Neuronal stem cell (in vitro differentiated cells): ENCODE results near the gene AK9.

Source experiments
- DNase-seq: peaks from one replicate; pipeline ENCODE4 v3.0.0-alpha.2; 2013; ENCODE audit warnings: low spot score
- H2AFZ ChIP-seq: one replicate; pipeline ENCODE4 v1.6.1; 2013; ENCODE audit warnings: mild to moderate bottlenecking, low read length, inconsistent platforms
- H2AK5ac ChIP-seq: 2 replicates; pipeline ENCODE4 v1.6.1; 2013; ENCODE audit warnings: low read depth, mild to moderate bottlenecking, inconsistent platforms, low read length, moderate library complexity, mixed read lengths
- H2BK120ac ChIP-seq: 2 replicates; pipeline ENCODE4 v1.6.1; 2013; ENCODE audit warnings: low read depth, mild to moderate bottlenecking, inconsistent platforms, low read length, moderate library complexity, mixed read lengths
- H2BK12ac ChIP-seq: one replicate; pipeline ENCODE4 v1.6.1; 2013; ENCODE audit warnings: low read length, inconsistent platforms
- H2BK15ac ChIP-seq: 2 replicates; pipeline ENCODE4 v1.6.1; 2013; ENCODE audit warnings: mild to moderate bottlenecking, low read length, inconsistent platforms, mixed read lengths
- H2BK5ac ChIP-seq: one replicate; pipeline ENCODE4 v1.6.1; 2013; ENCODE audit warnings: inconsistent platforms, mild to moderate bottlenecking, low read length, moderate library complexity
- H3K14ac ChIP-seq: one replicate; pipeline ENCODE4 v1.6.1; 2013; ENCODE audit warnings: low read length, inconsistent platforms
- H3K18ac ChIP-seq: 2 replicates; pipeline ENCODE4 v1.6.1; 2013; ENCODE audit warnings: low read length, inconsistent platforms
- H3K23ac ChIP-seq: 2 replicates; pipeline ENCODE4 v1.6.1; 2013; ENCODE audit warnings: low read depth, mild to moderate bottlenecking, mixed read lengths, low read length, inconsistent platforms; ENCODE audit not compliant: poor library complexity
- H3K27ac ChIP-seq: replicated peaks from 3 replicates; pipeline ENCODE4 v1.5.1; 2013; ENCODE audit warnings: low read length, inconsistent platforms
- H3K27me3 ChIP-seq, 3 experiments: 2 replicates each; pipeline ENCODE4 v1.6.1; 2013; ENCODE audit warnings: low read length in 3 of 3, mild to moderate bottlenecking in 2 of 3, inconsistent platforms in 1 of 3, low read depth in 1 of 3, mixed read lengths in 1 of 3, moderate library complexity in 1 of 3; ENCODE audit not compliant: control insufficient read depth in 3 of 3, insufficient read depth in 3 of 3
- H3K36me3 ChIP-seq, 2 donors: replicated peaks in 1 of 2; 2 replicates each; pipeline ENCODE4 v1.6.1; 2013; ENCODE audit warnings: low read length in 2 of 2; ENCODE audit not compliant: control insufficient read depth in 2 of 2, insufficient read depth in 2 of 2
- H3K4ac ChIP-seq: 2 replicates; pipeline ENCODE4 v1.6.1; 2013; ENCODE audit warnings: inconsistent platforms, mild to moderate bottlenecking, low read length, moderate library complexity
- H3K4me1 ChIP-seq, 2 donors: 1 replicate in 1 of 2; 2 replicates in 1 of 2; pipeline ENCODE4 v1.6.1; 2013; ENCODE audit warnings: low read length in 2 of 2, low read depth in 1 of 2; ENCODE audit not compliant: control insufficient read depth in 2 of 2, insufficient read depth in 1 of 2
- H3K4me2 ChIP-seq: one replicate; pipeline ENCODE4 v1.6.1; 2013; ENCODE audit warnings: mild to moderate bottlenecking, low read length, inconsistent platforms; ENCODE audit not compliant: insufficient read depth, poor library complexity, severe bottlenecking
- H3K4me3 ChIP-seq, 2 donors: 2 replicates each; pipeline ENCODE4 v1.5.1; 2013; ENCODE audit warnings: low read length in 2 of 2, mild to moderate bottlenecking in 2 of 2, inconsistent platforms in 1 of 2, moderate library complexity in 1 of 2
- H3K79me1 ChIP-seq: one replicate; pipeline ENCODE4 v1.6.1; 2013; ENCODE audit warnings: low read depth, mild to moderate bottlenecking, inconsistent platforms, low read length, moderate library complexity
- H3K9ac ChIP-seq: one replicate; pipeline ENCODE4 v1.6.1; 2013; ENCODE audit warnings: mild to moderate bottlenecking, low read depth, low read length, inconsistent platforms; ENCODE audit not compliant: poor library complexity
- H3K9me3 ChIP-seq, 2 donors: replicated peaks in 1 of 2; 2 replicates each; pipeline versions ENCODE3 to v1.6.1; 2013; ENCODE audit warnings: low read length in 2 of 2, mild to moderate bottlenecking in 2 of 2, inconsistent platforms in 1 of 2, low read depth in 1 of 2, mixed read lengths in 1 of 2, moderate library complexity in 1 of 2; ENCODE audit not compliant: control insufficient read depth in 2 of 2, insufficient read depth in 1 of 2
- H4K8ac ChIP-seq: one replicate; pipeline ENCODE4 v1.6.1; 2013; ENCODE audit warnings: low read depth, mild to moderate bottlenecking, inconsistent platforms, low read length, moderate library complexity
- H4K91ac ChIP-seq: one replicate; pipeline ENCODE4 v1.6.1; 2013; ENCODE audit warnings: low read length, low read depth, mild to moderate bottlenecking, inconsistent platforms; ENCODE audit not compliant: poor library complexity
- WGBS, 2 donors: extraction: QIAGEN DNeasy Blood & Tissue Kit; methylation state at CpG; one replicate each; pipeline ENCODE4 v1.1.7; 2013; ENCODE audit warnings: missing lambda C conversion rate in 2 of 2, mixed read lengths in 1 of 2; ENCODE audit not compliant: insufficient read length in 2 of 2, insufficient replicate concordance in 1 of 2; ENCODE audit errors: extremely low coverage in 2 of 2; 5-methylcytosine and 5-hydroxymethylcytosine counted together

AK9 gene

GRCh38 chr6:109478841-109479624 is 212.0 kb downstream of the AK9 start:
- H3K14ac ChIP-seq: no peak overlapping the region
- H3K27ac ChIP-seq: no peak overlapping the region

DNA sequence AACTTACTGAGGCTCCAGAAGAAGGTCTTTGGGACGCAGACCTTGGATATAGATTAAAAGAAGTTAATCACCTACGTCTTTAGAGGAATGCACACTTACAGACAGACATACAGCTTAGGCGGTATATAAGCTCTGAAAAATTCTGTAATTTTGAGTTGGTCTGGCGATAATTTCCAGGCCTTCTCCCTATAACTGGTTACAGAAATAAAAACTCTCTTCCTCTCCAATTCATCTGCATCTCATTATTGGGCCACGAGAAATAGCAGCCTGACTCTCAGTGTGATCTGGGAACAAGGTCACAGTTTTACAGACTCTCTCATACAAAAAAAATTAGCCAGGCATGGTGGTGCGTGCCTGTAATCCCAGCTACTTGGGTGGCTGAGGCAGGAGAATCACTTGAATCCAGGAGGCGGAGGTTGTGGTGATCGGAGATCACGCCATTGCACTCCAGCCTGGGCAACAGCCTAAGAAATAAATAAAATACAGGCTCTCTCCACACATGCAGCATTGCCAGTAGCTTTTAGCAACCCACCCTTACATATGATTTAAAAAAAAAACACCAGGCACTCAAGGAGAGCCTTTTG is 212.7 kb downstream of the AK9 start:
- no peak overlapping the region for H2BK15ac ChIP-seq
- no peak overlapping the region for H4K8ac ChIP-seq
- H3K4ac ChIP-seq: no peak overlapping the region
- no peak overlapping the region for H2AK5ac ChIP-seq
- H3K4me1 ChIP-seq: peaks cover 0 to 5% of the 10 kb centered on the region in 2 donors
- no peak overlapping the region for H2BK120ac ChIP-seq
- peak overlapping the region; percentile 26 for H3K27ac ChIP-seq
- H3K4me3 ChIP-seq: no peak overlapping the region
- H3K27me3 ChIP-seq: no peaks in the 10 kb centered on the region
- WGBS, 2 donors: no CpG with 5 or more reads among the region's 9 CpGs
- no peak overlapping the region for H4K91ac ChIP-seq
- H3K14ac ChIP-seq: no peak overlapping the region
- H3K23ac ChIP-seq: no peak overlapping the region
- peaks cover 0 to 7% of the 10 kb centered on the region in 2 donors for H3K9me3 ChIP-seq
- H2BK5ac ChIP-seq: no peak overlapping the region
- no peak for DNase-seq
- H3K9ac ChIP-seq: no peak overlapping the region
- H2AFZ ChIP-seq: no peak overlapping the region
- no peaks in the 10 kb centered on the region for H3K79me1 ChIP-seq
- no peak overlapping the region for H3K4me2 ChIP-seq
- no peak overlapping the region for H2BK12ac ChIP-seq
- H3K36me3 ChIP-seq: peaks cover 20 to 80% of the 10 kb centered on the region in 2 donors
- no peak overlapping the region for H3K18ac ChIP-seq

More at GRCh38 chr6:109478841-109479624, 212.0 kb downstream of the AK9 start:
- Histone ChIP-seq H3K23ac (no peak overlapping the region), H3K4me1 (peaks cover 0 to 5% of the 10 kb centered on the region in 2 donors), H2BK120ac (no peak overlapping the region), H3K4ac (no peak overlapping the region), H3K4me2 (no peak overlapping the region), H3K4me3 (no peak overlapping the region), H2AK5ac (no peak overlapping the region), H3K18ac (no peak overlapping the region), H3K9ac (no peak overlapping the region), H3K27me3 (peaks cover 0 to 5% (median 0%) of the 10 kb centered on the region in 3 experiments), H3K9me3 (peaks cover 0 to 7% of the 10 kb centered on the region in 2 donors), H2BK12ac (no peak overlapping the region), H4K8ac (no peak overlapping the region), H2BK15ac (no peak overlapping the region), H3K36me3 (peaks cover 17 to 73% of the 10 kb centered on the region in 2 donors), H3K79me1 (no peaks in the 10 kb centered on the region), H4K91ac (no peak overlapping the region), H2BK5ac (no peak overlapping the region), H2AFZ (no peak overlapping the region)
- WGBS, 2 donors: no CpG with 5 or more reads among the region's 5 CpGs
- DNase-seq: no peak

DNA sequence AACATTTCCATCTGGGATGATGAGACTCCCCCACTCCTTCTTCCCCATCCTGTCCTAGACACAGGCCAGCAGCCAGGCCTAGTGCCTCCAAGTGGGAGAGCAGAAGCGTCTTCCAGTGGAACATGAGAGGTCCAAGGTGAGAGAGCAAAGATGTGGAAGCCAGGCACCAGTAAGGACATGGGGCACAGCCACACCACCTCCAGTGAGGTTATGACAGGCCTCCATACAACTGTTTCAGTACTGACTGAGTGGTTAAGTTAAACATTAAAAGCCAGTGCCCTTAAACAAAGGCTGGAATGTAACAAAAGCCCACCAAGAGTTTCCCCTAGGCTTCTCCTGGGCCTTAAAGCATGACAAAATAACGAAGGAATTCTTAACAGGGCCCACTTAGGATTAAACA is 213.3 kb downstream of the AK9 start:
- Histone ChIP-seq H3K4me2 (no peak overlapping the region), H3K4me1 (peaks cover 0 to 5% of the 10 kb centered on the region in 2 donors), H3K27ac (peak overlapping the region; percentile 52), H3K4me3 (peak overlapping the region in 1 of 2 donors; percentile 11), H4K91ac (no peak overlapping the region), H2AK5ac (no peak overlapping the region), H3K18ac (peak overlapping the region; percentile 12), H3K23ac (no peak overlapping the region), H4K8ac (no peak overlapping the region), H3K79me1 (no peaks in the 10 kb centered on the region), H2BK12ac (no peak overlapping the region), H2AFZ (no peak overlapping the region), H3K9me3 (peaks cover 0 to 7% of the 10 kb centered on the region in 2 donors), H2BK15ac (no peak overlapping the region), H3K27me3 (no peaks in the 10 kb centered on the region), H2BK120ac (no peak overlapping the region), H2BK5ac (no peak overlapping the region), H3K4ac (no peak overlapping the region), H3K14ac (no peak overlapping the region), H3K9ac (no peak overlapping the region), H3K36me3 (peaks cover 24 to 86% of the 10 kb centered on the region in 2 donors)
- no peak for DNase-seq
- no CpG with 5 or more reads among the region's 2 CpGs for WGBS, 2 donors

DNA sequence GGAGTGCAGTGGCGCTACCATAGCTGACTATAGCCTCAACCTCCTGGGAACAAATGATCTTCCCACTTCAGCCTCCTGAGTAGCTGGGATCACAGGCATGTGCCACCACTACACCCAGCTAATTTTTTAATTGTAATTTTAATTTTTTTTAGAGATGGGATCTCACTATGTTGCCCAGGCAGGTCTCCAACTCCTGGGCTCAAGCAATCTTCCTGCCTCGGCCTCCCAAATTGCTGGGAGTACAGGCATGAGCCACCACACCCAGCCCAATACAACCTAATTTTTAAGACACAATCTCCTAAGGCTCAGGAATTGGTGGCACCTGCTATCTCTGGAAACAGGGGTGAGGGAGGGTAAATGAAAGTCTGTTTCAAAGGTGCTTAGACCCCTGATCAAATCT is 213.8 kb downstream of the AK9 start:
- H4K8ac ChIP-seq: no peak overlapping the region
- no peak overlapping the region for H2BK120ac ChIP-seq
- H3K4me3 ChIP-seq: no peak overlapping the region
- no peak overlapping the region for H3K27ac ChIP-seq
- WGBS, 2 donors: no CpG with 5 or more reads among the region's 2 CpGs
- H3K4me2 ChIP-seq: no peak overlapping the region
- H3K27me3 ChIP-seq: no peaks in the 10 kb centered on the region
- DNase-seq: no peak
- H3K36me3 ChIP-seq: peaks cover 28 to 91% of the 10 kb centered on the region in 2 donors
- peaks cover 0 to 7% of the 10 kb centered on the region in 2 donors for H3K9me3 ChIP-seq
- H3K23ac ChIP-seq: no peak overlapping the region
- H4K91ac ChIP-seq: no peak overlapping the region
- no peak overlapping the region for H3K9ac ChIP-seq
- no peak overlapping the region for H2AK5ac ChIP-seq
- H2BK12ac ChIP-seq: no peak overlapping the region
- H3K4ac ChIP-seq: no peak overlapping the region
- no peak overlapping the region for H2BK15ac ChIP-seq
- H3K79me1 ChIP-seq: no peaks in the 10 kb centered on the region
- H3K4me1 ChIP-seq: peaks cover 0 to 5% of the 10 kb centered on the region in 2 donors
- H2BK5ac ChIP-seq: no peak overlapping the region
- no peak overlapping the region for H3K14ac ChIP-seq
- H3K18ac ChIP-seq: no peak overlapping the region
- no peak overlapping the region for H2AFZ ChIP-seq
